PC-3 (cell line): Measurements from ENCODE around the gene ADAMTS16.

Experiments
- EZH2 ChIP-seq: fragments of 300-600 bp; sonication (generic); IDR thresholded peaks from one replicate; pipeline ENCODE4 v1.6.1; 2017; ENCODE audit warnings: antibody characterized with exemption, mild to moderate bottlenecking, low read length; ENCODE audit not compliant: unreplicated experiment
- EZH2phosphoT487 ChIP-seq: fragments of 300-600 bp; sonication (generic); IDR thresholded peaks from 2 replicates; pipeline ENCODE4 v1.6.1; 2018; ENCODE audit warnings: mild to moderate bottlenecking, antibody characterized with exemption, low read length, borderline replicate concordance
- TF ChIP-seq, protein P1 (sequence below): fragments of 300-600 bp; sonication (generic); conservative IDR thresholded peaks from 2 replicates; pipeline ENCODE4 v1.5.1; 2017; ENCODE audit warnings: antibody characterized with exemption, low read depth, mild to moderate bottlenecking, low read length

DNA sequence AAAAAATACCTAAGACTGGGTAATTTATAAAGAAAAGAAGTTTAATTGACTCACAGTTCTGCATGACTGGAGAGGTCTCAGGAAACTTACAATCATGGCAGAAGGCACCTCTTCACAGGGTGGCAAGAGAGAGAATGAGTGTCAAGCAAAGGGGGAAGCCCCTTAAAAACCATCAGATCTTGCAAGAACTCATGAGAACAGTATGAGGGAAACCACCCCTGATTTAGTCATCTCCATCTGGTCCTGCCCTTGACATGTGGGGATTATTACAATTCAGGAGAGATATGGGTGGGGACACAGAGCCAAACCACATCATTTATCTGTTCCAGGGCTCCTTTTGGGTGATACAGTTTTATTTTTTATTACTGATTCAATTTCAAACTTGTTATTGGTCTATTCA, 23.2 kb upstream of the ADAMTS16 start:
- TF ChIP-seq, protein P1, sequence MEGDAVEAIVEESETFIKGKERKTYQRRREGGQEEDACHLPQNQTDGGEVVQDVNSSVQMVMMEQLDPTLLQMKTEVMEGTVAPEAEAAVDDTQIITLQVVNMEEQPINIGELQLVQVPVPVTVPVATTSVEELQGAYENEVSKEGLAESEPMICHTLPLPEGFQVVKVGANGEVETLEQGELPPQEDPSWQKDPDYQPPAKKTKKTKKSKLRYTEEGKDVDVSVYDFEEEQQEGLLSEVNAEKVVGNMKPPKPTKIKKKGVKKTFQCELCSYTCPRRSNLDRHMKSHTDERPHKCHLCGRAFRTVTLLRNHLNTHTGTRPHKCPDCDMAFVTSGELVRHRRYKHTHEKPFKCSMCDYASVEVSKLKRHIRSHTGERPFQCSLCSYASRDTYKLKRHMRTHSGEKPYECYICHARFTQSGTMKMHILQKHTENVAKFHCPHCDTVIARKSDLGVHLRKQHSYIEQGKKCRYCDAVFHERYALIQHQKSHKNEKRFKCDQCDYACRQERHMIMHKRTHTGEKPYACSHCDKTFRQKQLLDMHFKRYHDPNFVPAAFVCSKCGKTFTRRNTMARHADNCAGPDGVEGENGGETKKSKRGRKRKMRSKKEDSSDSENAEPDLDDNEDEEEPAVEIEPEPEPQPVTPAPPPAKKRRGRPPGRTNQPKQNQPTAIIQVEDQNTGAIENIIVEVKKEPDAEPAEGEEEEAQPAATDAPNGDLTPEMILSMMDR: no peak
- TF ChIP-seq EZH2phosphoT487 (no peak), EZH2 (no peak)
